ENCODE measurements around the gene PDLIM5.

DNA sequence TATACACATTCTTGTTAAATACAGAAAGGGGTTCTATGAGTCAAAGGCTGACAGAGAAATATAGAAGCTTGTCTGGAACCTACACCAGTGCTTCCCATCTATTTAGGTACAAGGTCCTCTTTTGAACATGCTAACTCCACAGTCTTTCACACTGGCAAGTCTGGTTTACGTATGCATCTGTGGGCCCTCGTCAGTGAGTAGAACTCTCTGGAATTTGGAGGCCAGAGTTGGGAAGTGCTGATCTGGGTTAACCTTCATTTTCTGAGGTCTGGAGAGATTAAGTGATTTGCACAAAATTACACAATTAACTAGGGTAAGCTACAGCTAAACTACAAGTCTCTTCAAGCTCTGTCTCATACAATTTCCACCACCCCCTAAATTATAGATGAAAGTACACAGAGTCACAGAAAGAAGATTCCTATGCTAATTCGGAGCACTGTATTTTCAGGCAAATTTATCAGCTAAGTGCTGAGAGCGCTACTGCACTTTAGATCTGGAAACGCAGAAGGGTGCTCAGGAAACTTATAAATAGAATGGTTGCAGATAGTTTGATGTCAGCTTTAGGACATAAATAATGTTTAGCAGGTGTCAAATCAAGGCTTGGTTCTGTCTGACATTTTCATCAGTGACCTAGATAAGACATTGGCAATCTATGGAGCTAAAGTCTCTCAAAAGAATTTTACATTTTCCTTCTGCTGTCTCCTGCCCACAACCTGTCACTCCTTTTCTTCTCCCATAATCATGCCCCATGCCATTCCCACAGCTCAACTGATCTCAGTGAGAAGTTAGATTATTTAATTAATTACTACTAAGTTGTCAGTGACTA lies 43.0 kb upstream of the PDLIM5 start:
- TF ChIP-seq, protein P1, sequence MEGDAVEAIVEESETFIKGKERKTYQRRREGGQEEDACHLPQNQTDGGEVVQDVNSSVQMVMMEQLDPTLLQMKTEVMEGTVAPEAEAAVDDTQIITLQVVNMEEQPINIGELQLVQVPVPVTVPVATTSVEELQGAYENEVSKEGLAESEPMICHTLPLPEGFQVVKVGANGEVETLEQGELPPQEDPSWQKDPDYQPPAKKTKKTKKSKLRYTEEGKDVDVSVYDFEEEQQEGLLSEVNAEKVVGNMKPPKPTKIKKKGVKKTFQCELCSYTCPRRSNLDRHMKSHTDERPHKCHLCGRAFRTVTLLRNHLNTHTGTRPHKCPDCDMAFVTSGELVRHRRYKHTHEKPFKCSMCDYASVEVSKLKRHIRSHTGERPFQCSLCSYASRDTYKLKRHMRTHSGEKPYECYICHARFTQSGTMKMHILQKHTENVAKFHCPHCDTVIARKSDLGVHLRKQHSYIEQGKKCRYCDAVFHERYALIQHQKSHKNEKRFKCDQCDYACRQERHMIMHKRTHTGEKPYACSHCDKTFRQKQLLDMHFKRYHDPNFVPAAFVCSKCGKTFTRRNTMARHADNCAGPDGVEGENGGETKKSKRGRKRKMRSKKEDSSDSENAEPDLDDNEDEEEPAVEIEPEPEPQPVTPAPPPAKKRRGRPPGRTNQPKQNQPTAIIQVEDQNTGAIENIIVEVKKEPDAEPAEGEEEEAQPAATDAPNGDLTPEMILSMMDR (IDR thresholded peaks at IDR 0.05; ENCODE audit: low read depth, low read length, poor library complexity, severe bottlenecking): no peak
- no peak for TF ChIP-seq EZH2phosphoT487 (IDR thresholded peaks at IDR 0.05; ENCODE audit: borderline replicate concordance, low read length)
